ENCODE results near the gene ATP6V0E2. TPM values are rescaled to one million over a fixed set of nuclear protein-coding genes. Genes with fewer than 3 reads are reported as not detected.
"Not testable (repeated sequence)": the region's sequence is repeated elsewhere in the genome, so short reads cannot be mapped to it uniquely, and the experiment has no call there.

Gene ATP6V0E2
- total RNA-seq, 4 donors from 2014 or later, result 15.2 to 41.1 (median 26.8) TPM

DNA sequence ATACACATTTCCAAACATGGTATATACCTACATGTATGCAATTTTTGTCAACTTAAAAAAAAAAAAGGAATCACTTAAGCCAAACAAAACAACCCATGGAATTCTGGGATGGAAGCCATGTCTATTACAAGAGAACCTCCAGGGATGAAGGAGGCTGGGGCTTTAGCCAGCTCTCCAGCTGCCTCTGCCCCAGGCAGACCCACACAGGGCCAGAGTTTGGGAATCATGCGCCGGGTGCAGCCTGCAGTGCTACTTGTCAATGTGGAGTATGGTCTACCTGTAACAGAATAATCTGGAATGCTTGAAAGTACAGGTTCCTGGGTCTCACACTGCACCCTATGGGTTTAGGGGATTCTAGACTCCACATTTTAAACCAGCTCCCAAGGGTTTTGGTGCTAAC is 10.8 kb downstream of the ATP6V0E2 start:
- peaks cover under 1% of the 10 kb centered on the region for H3K36me3 ChIP-seq
- no peaks in the 10 kb centered on the region for H3K27me3 ChIP-seq
- H3K4me3 ChIP-seq, result no peak overlapping the region
- TF ChIP-seq EP300 (IDR thresholded peaks at IDR 0.05), result no peak
- TF ChIP-seq POLR2AphosphoS5 (IDR thresholded peaks at IDR 0.05), result no peak
- TF ChIP-seq, protein P1, sequence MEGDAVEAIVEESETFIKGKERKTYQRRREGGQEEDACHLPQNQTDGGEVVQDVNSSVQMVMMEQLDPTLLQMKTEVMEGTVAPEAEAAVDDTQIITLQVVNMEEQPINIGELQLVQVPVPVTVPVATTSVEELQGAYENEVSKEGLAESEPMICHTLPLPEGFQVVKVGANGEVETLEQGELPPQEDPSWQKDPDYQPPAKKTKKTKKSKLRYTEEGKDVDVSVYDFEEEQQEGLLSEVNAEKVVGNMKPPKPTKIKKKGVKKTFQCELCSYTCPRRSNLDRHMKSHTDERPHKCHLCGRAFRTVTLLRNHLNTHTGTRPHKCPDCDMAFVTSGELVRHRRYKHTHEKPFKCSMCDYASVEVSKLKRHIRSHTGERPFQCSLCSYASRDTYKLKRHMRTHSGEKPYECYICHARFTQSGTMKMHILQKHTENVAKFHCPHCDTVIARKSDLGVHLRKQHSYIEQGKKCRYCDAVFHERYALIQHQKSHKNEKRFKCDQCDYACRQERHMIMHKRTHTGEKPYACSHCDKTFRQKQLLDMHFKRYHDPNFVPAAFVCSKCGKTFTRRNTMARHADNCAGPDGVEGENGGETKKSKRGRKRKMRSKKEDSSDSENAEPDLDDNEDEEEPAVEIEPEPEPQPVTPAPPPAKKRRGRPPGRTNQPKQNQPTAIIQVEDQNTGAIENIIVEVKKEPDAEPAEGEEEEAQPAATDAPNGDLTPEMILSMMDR (IDR thresholded peaks at IDR 0.05), result no peak
- TF ChIP-seq POLR2A (IDR thresholded peaks at IDR 0.05), result no peak
- peaks cover 8% of the 10 kb centered on the region for H3K4me1 ChIP-seq
- no peaks in the 10 kb centered on the region for H3K9me3 ChIP-seq
- WGBS, result 46% methylated on average over 2 of the region's 2 CpGs
- DNase-seq (ENCODE audit: low spot score in 2 of 2), result no peak
- no peak overlapping the region for H3K27ac ChIP-seq

DNA sequence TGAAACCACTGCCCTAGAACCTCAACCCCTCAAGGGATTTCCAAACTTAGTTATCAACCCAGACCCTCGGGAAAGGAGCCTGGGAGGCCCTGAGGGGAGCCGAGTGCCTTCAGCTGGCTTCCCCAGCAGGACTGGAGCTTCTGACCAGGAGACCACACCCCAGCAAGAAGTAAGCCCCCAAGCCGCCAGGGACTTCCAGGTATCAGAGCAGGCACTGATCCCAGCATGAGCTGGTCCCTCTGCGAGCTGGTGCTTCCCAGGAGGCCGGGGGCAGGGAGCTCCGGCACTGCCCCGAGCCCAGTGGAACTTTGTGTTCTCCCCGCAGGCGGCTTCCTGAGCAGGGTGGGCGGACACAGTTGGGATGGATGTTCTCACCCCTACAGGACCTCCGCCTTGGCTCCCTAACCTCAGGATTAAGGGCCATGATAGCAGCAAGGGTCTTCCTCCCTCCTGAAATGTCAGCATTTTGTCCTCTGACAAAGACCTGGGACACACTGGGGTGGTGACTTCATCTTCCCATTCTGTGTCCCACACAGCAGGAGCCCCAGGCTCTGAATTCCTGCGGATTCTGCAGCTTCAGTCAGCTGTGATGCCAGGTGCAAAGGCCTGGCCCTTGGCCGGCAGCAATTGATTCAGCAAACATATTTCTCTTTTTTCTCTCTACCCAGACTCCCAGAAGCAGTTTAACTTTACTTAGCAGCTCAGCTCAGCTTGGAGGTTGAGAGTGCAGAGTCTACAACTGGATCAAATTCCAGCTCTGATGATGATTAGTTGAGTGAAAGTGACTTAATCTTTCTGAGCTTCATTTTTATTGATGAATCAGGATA is 11.6 kb downstream of the ATP6V0E2 start:
- WGBS, result 45% methylated on average over 4 of the region's 13 CpGs
- Histone ChIP-seq H3K9me3 (no peaks in the 10 kb centered on the region), H3K36me3 (no peaks in the 10 kb centered on the region), H3K4me1 (peaks cover 8% of the 10 kb centered on the region), H3K4me3 (no peak overlapping the region), H3K27me3 (no peaks in the 10 kb centered on the region), H3K27ac (no peak overlapping the region)
- TF ChIP-seq EP300 (IDR thresholded peaks at IDR 0.05) (no peak), POLR2AphosphoS5 (IDR thresholded peaks at IDR 0.05) (no peak), POLR2A (IDR thresholded peaks at IDR 0.05) (no peak)
- TF ChIP-seq, protein P1 (IDR thresholded peaks at IDR 0.05), result no peak
- peak in 1 of 2 donors; percentile 53 for DNase-seq (ENCODE audit: low spot score in 2 of 2)

DNA sequence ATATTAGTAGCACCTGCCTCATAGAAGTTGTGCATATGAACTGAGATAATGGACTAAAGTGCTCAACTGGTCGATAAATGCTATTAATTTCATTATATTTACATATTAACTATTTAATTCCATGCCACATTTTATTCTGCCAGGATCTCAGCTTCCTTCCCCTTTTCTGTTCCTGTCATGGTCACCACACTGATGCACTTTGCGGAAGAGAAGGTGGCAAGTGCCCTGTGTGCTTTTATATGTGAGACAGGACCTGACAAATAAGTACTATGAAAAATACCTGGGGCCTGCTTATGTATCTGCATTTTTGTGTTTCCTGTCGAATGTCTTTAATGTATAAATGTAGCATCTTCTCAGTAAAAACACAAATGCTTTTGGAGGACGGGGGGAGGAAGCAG is 12.2 kb downstream of the ATP6V0E2 start:
- peaks cover 8% of the 10 kb centered on the region for H3K4me1 ChIP-seq
- H3K27ac ChIP-seq, result no peak overlapping the region
- H3K27me3 ChIP-seq, result no peaks in the 10 kb centered on the region
- TF ChIP-seq POLR2A (IDR thresholded peaks at IDR 0.05) (no peak), POLR2AphosphoS5 (IDR thresholded peaks at IDR 0.05) (no peak), EP300 (IDR thresholded peaks at IDR 0.05) (no peak)
- TF ChIP-seq, protein P1 (IDR thresholded peaks at IDR 0.05), result no peak
- no peaks in the 10 kb centered on the region for H3K9me3 ChIP-seq
- no peak overlapping the region for H3K4me3 ChIP-seq
- no peak for DNase-seq (ENCODE audit: low spot score in 2 of 2)
- 76% methylated on average over 4 of the region's 4 CpGs for WGBS
- H3K36me3 ChIP-seq, result no peaks in the 10 kb centered on the region

DNA sequence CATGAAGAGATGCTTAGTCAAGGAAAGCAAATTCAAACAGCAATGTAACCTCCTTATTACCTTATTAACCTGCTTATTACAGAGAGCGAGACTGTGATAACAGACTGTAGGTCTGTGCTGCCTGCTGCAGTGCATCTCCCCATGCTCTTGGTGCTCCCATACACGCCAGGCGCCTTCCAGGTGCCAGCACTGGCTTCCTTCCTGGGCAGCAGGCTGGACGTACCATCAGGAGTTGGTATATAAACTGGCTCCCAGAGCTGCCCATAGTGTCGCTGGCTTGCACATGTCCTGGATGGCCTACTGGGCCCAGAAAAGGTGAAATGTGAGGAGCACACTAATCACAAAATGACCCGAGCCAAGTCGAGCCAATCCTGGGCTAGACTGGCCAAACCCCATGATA is 13.5 kb downstream of the ATP6V0E2 start:
- TF ChIP-seq EP300 (IDR thresholded peaks at IDR 0.05), result no peak
- no peak for TF ChIP-seq POLR2A (IDR thresholded peaks at IDR 0.05)
- TF ChIP-seq, protein P1 (IDR thresholded peaks at IDR 0.05), result no peak
- TF ChIP-seq POLR2AphosphoS5 (IDR thresholded peaks at IDR 0.05), result no peak
- WGBS, result 90% methylated on average over 7 of the region's 7 CpGs
- no peak for DNase-seq (ENCODE audit: low spot score in 2 of 2)

DNA sequence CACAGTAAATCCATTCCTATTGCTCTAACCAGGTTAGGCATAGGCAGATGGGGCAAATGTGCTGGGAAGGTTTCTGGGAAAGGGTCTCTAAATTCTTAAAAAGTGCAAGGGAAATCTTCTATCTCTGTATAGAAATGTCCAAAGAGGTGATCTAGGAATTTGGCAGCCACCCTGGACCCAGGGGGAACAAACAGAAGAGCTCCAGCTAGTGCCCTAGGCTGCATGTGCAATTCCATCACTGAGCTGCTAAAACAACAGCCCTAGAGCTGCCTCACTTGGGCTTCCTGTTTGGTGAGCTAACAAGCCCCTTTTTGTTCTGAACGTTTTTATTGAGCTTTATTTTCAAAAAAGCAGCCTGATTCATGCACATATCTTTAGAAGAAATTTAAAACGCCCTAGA is 16.9 kb downstream of the ATP6V0E2 start:
- 43% methylated on average over 2 of the region's 2 CpGs for WGBS
- not testable (repeated sequence) for DNase-seq (ENCODE audit: low spot score in 2 of 2); H3K9me3 ChIP-seq; H3K4me1 ChIP-seq; H3K27me3 ChIP-seq; H3K27ac ChIP-seq; H3K36me3 ChIP-seq; H3K4me3 ChIP-seq

More for the DNA sequence above, 13.5 kb downstream of the ATP6V0E2 start:
- no peak overlapping the region for H3K27ac ChIP-seq
- no peaks in the 10 kb centered on the region for H3K9me3 ChIP-seq
- no peaks in the 10 kb centered on the region for H3K36me3 ChIP-seq
- no peaks in the 10 kb centered on the region for H3K27me3 ChIP-seq
- H3K4me1 ChIP-seq, result peaks cover 8% of the 10 kb centered on the region
- H3K4me3 ChIP-seq, result no peak overlapping the region

DNA sequence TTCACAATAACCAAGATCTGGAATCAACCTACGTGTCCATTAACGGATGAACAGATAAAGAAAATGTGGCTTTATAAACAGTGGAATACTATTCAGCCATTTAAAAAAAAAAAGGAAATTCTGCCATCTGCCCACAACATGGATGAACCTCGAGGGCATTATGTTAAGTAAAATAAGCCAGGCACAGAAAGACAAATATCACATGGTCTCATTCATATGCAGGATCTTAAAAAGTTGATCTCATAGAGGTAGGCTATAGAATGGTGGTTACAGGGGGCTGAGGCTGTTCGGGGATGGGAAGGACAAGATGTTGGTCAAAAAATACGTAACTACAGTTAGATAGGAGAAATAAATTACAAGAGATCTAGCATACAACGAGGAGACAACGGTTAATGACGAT is 21.2 kb downstream of the ATP6V0E2 start:
- not testable (repeated sequence) for H3K9me3 ChIP-seq; H3K36me3 ChIP-seq; H3K4me3 ChIP-seq; H3K27ac ChIP-seq; H3K27me3 ChIP-seq; H3K4me1 ChIP-seq; DNase-seq (ENCODE audit: low spot score in 2 of 2)
- WGBS, result 69% methylated on average over 8 of the region's 8 CpGs

DNA sequence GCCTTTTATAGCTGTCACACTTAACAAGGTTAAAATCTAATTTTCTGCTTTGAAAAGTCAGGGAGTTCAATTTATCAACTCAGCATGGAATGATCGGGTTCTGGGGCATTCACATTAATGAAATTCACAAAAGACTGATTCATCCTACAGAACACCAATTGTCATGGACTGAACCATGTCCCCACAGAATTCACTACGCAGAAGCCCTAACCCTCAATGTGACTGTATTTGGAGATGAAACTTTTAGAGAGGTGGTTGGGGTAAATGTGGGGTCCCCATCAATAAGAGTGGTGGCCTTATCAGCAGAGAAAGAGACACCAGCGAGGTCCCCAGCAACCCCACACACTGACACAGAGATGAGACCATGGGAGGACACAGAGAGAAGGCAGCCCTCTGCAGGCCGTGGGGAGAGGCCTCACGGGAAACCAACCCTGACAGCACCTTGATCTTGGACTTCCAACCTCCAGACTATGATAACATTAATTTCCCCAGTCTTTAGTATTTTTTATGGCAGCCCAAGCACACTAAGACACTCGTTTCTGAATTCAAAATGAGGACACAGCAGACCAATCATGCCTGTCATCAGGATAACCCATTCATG is 34.1 kb downstream of the ATP6V0E2 start:
- H3K4me1 ChIP-seq; H3K27ac ChIP-seq; H3K36me3 ChIP-seq; DNase-seq (ENCODE audit: low spot score in 2 of 2); H3K4me3 ChIP-seq; H3K27me3 ChIP-seq; H3K9me3 ChIP-seq: not testable (repeated sequence)
- 68% methylated on average over 3 of the region's 6 CpGs for WGBS

DNA sequence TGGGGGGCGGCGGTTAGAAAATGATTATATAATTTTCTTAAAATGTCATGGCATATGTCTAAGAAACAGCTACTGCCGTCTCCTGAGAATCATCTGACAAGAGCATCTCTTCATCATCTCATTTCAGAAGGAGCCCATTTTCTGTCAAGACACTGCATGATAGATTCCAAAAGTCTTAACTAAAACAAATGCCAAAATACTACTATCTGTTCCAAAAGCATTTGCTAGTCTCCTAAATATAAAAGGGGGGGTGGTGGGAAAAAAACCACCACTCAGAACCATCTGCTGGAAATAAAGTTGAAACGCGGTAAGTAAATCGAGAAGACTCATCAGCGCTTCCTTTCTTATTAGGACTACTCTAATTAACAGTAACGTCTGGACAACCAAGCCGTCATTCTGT is 36.5 kb downstream of the ATP6V0E2 start:
- H3K27ac ChIP-seq; H3K4me1 ChIP-seq; H3K9me3 ChIP-seq; DNase-seq (ENCODE audit: low spot score in 2 of 2); H3K27me3 ChIP-seq; H3K4me3 ChIP-seq; H3K36me3 ChIP-seq: not testable (repeated sequence)
- WGBS, result 81% methylated on average over 7 of the region's 9 CpGs

DNA sequence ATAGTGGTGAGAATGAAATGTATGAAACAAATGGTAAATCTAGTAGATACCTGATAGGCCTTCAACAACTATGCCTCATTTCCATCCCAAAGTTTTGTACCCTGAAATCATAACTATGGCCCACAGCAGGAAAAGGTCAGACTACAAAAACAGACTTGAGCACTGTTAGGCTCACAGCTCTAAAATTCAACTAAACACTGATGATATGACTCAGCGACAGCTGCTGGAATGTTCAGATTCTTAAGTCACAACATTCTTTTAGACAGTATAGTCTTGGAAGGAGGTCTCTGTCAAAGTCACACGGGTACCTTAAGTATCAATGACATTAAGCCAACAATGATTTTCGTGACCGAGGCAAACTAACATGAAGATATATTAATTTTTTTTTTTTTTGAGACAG is 38.4 kb downstream of the ATP6V0E2 start:
- DNase-seq (ENCODE audit: low spot score in 2 of 2); H3K4me3 ChIP-seq; H3K36me3 ChIP-seq; H3K27ac ChIP-seq; H3K4me1 ChIP-seq; H3K27me3 ChIP-seq; H3K9me3 ChIP-seq: not testable (repeated sequence)
- WGBS, result 100% methylated on average over 1 of the region's 4 CpGs
